Right atrium auricular region (tissue), 2 donors: Measurements from ENCODE around the gene FN3KRP. TPM values are rescaled to one million over a fixed set of nuclear protein-coding genes. Genes with fewer than 3 reads are reported as not detected.

Experiments
- DNase-seq: peaks from one replicate; pipeline ENCODE4 v3.0.0-alpha.2; 2019; ENCODE audit warnings: low spot score
- H3K27ac ChIP-seq, 2 donors: fragments of 200-600 bp; sonication (generic); 1 replicate in 1 of 2; 2 replicates in 1 of 2; pipeline ENCODE4 v1.5.1; 2016 to 2019
- H3K27me3 ChIP-seq, 2 donors: fragments of 200-600 bp; sonication (generic); one replicate each; pipeline versions ENCODE4 v1.5.1 to v1.6.0; 2017 to 2019
- H3K36me3 ChIP-seq: fragments of 200-600 bp; sonication (generic); one replicate; pipeline ENCODE4 v1.5.1; 2016
- H3K4me1 ChIP-seq, 2 donors: fragments of 200-600 bp; sonication (generic); one replicate each; pipeline versions ENCODE4 v1.5.1 to v1.6.0; 2017 to 2019
- H3K4me3 ChIP-seq, 2 donors: fragments of 200-600 bp; sonication (generic); 1 replicate in 1 of 2; 2 replicates in 1 of 2; pipeline ENCODE4 v1.5.1; 2017 to 2019; ENCODE audit warnings: mild to moderate bottlenecking in 1 of 2, moderate library complexity in 1 of 2
- H3K9me3 ChIP-seq, 2 donors: fragments of 200-600 bp; sonication (generic); one replicate each; pipeline ENCODE4 v1.5.1; 2019
- CTCF ChIP-seq, 2 donors: fragments of 200-600 bp; sonication (generic); IDR thresholded peaks; one replicate each; pipeline ENCODE4 v1.5.1; 2019; ENCODE audit warnings: antibody characterized with exemption in 2 of 2
- total RNA-seq, 2 donors: library from RNA; depleted of rRNA; stranded (reverse); fragments of >200 nt; gene quantifications; one replicate each; pipeline ENCODE4 v1.1.0, GENCODE V29; 2016

Gene FN3KRP
- total RNA-seq, result 1 to 10 TPM; 6.1 TPM

GRCh38 chr17:82716203-82717010 is at the start of gene FN3KRP:
FN3KRP (plus strand) TSS chr17:82716706; CDS start chr17:82716756, 50 bp downstream.
- TF ChIP-seq CTCF (IDR thresholded peaks at IDR 0.05), result no peak
- Histone ChIP-seq H3K27me3 (no peaks in the 10 kb centered on the region), H3K36me3 (peaks cover 16% of the 10 kb centered on the region), H3K4me3 (peak within 1 kb of the TSS; percentile 61 to 95), H3K27ac (peak within 1 kb of the TSS; percentile 36 to 75), H3K4me1 (peaks cover 0 to 17% of the 10 kb centered on the region in 2 donors), H3K9me3 (no peaks in the 10 kb centered on the region)
- peak; percentile 94 for DNase-seq

GRCh38 chr17:82666931-82667667 is 49.4 kb upstream of the FN3KRP start:
- no peak for DNase-seq
- H3K4me3 ChIP-seq, result no peak overlapping the region
- H3K27ac ChIP-seq, result no peak overlapping the region
- no peak for TF ChIP-seq CTCF (IDR thresholded peaks at IDR 0.05)
- H3K27me3 ChIP-seq, result no peaks in the 10 kb centered on the region
- no peaks in the 10 kb centered on the region for H3K9me3 ChIP-seq
- H3K36me3 ChIP-seq, result no peaks in the 10 kb centered on the region
- H3K4me1 ChIP-seq, result peaks cover 0 to 5% of the 10 kb centered on the region in 2 donors

- H3K4me3 ChIP-seq, result no peak overlapping the region
- no peaks in the 10 kb centered on the region for H3K27me3 ChIP-seq
- no peak overlapping the region for H3K27ac ChIP-seq
- no peaks in the 10 kb centered on the region for H3K36me3 ChIP-seq
- DNase-seq, result no peak
- no peak for TF ChIP-seq CTCF (IDR thresholded peaks at IDR 0.05)
- peaks cover 0 to 5% of the 10 kb centered on the region in 2 donors for H3K4me1 ChIP-seq
- no peaks in the 10 kb centered on the region for H3K9me3 ChIP-seq
Measured at GRCh38 chr17:82667668-82668000, 48.9 kb upstream of the FN3KRP start.

GRCh38 chr17:82668024-82668630 is 48.4 kb upstream of the FN3KRP start:
- Histone ChIP-seq H3K9me3 (no peaks in the 10 kb centered on the region), H3K36me3 (no peaks in the 10 kb centered on the region), H3K4me1 (peaks cover 0 to 5% of the 10 kb centered on the region in 2 donors), H3K27ac (peak overlapping the region; percentile 76 to 90), H3K4me3 (no peak overlapping the region), H3K27me3 (no peaks in the 10 kb centered on the region)
- no peak for TF ChIP-seq CTCF (IDR thresholded peaks at IDR 0.05)
- DNase-seq, result no peak

GRCh38 chr17:82668631-82669099 is 47.8 kb upstream of the FN3KRP start:
- no peak for DNase-seq
- Histone ChIP-seq H3K27ac (peak overlapping the region; percentile 76 to 90), H3K36me3 (no peaks in the 10 kb centered on the region), H3K4me1 (peaks cover 0 to 5% of the 10 kb centered on the region in 2 donors), H3K9me3 (no peaks in the 10 kb centered on the region), H3K27me3 (no peaks in the 10 kb centered on the region), H3K4me3 (no peak overlapping the region)
- peak; percentile 41 to 71 for TF ChIP-seq CTCF (IDR thresholded peaks at IDR 0.05)
